ENCODE measurements around the gene GPR87. TPM values are rescaled to one million over a fixed set of nuclear protein-coding genes. Genes with fewer than 3 reads are reported as not detected.

GPR87 gene
- total and polyA plus RNA-seq, 3 donors from 2014 or later: not detected

DNA sequence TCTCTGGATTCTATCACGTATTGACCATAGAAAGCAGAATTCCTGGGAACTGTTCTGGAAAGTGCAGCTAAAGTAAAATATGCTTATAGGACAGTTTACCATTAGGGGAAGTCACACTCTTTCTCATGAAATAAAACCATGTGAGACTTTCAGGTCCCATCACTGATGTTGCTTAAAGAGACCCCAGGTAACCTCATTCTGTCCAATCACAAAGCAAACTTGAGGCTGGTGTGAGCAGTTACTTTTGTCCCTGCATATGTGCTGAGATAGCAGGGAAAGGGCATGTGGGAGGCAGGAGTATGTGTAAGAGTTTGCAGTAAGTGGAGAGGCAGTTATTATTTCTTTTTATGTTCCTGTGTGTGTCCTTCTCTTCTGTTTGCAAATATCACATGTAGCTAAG, 16.1 kb downstream of the GPR87 start:
- no peak overlapping the region for H3K4me3 ChIP-seq
- H3K27me3 ChIP-seq: no peaks in the 10 kb centered on the region
- H3K36me3 ChIP-seq (ENCODE audit: low read depth, missing control alignments): no peaks in the 10 kb centered on the region
- H3K9me3 ChIP-seq: no peaks in the 10 kb centered on the region
- WGBS, 2 donors: 81 to 95% methylated on average over 1 of the region's 1 CpG
- TF ChIP-seq POLR2A (IDR thresholded peaks at IDR 0.05): no peak
- TF ChIP-seq, protein P1, sequence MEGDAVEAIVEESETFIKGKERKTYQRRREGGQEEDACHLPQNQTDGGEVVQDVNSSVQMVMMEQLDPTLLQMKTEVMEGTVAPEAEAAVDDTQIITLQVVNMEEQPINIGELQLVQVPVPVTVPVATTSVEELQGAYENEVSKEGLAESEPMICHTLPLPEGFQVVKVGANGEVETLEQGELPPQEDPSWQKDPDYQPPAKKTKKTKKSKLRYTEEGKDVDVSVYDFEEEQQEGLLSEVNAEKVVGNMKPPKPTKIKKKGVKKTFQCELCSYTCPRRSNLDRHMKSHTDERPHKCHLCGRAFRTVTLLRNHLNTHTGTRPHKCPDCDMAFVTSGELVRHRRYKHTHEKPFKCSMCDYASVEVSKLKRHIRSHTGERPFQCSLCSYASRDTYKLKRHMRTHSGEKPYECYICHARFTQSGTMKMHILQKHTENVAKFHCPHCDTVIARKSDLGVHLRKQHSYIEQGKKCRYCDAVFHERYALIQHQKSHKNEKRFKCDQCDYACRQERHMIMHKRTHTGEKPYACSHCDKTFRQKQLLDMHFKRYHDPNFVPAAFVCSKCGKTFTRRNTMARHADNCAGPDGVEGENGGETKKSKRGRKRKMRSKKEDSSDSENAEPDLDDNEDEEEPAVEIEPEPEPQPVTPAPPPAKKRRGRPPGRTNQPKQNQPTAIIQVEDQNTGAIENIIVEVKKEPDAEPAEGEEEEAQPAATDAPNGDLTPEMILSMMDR (IDR thresholded peaks at IDR 0.05): no peak
- no peak for DNase-seq
- no peak overlapping the region for H3K27ac ChIP-seq
- no peaks in the 10 kb centered on the region for H3K4me1 ChIP-seq
- intact Hi-C loops (cut with DNase I; ENCODE audit: low total_unique reads): no loop called here

DNA sequence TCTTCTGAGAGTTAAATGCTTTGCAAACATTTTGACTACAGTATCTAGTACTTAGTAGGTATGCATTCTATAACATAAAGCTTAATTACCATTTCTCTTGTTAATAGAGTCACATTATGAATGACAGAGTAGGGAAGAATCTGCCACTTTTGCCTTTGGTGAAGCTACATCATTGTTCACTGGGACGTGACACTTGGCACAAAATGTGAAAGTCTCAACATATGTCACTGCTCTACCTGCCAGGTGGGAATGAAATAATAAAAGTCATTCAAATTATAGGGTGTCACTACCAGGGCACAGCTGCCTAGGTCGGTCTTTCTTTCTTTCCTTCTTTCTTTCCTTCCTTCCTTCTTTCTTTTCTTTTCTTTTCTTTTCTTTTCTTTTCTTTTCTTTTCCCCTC, 17.6 kb downstream of the GPR87 start:
- Histone ChIP-seq H3K4me3 (no peak overlapping the region), H3K36me3 (ENCODE audit: low read depth, missing control alignments) (no peaks in the 10 kb centered on the region), H3K9me3 (no peaks in the 10 kb centered on the region), H3K27ac (no peak overlapping the region), H3K27me3 (no peaks in the 10 kb centered on the region), H3K4me1 (no peaks in the 10 kb centered on the region)
- WGBS, 2 donors: 91 to 94% methylated on average over 2 of the region's 2 CpGs
- DNase-seq: no peak
- no peak for TF ChIP-seq POLR2A (IDR thresholded peaks at IDR 0.05)
- TF ChIP-seq, protein P1 (IDR thresholded peaks at IDR 0.05): no peak
- intact Hi-C loops (cut with DNase I; ENCODE audit: low total_unique reads): no loop called here

DNA sequence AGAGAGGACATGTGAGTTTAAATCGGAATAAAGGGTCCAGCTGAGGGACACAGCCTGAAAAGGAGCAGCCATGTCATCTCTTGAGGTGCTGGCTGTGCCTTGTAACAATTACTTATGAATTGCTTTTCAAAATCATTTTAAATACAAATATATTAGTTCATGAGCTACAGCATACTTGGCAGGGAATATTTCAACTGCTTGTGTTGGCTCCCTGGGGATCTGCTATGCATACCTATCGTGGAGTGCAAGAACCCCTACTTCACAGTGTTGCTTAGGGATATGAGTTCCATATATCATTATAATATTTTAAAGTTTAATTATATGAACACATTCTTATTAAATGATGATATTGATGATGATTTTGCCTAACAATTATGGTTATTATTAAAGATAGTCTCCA, 19.2 kb downstream of the GPR87 start:
- Histone ChIP-seq H3K9me3 (no peaks in the 10 kb centered on the region), H3K27me3 (no peaks in the 10 kb centered on the region), H3K36me3 (ENCODE audit: low read depth, missing control alignments) (no peaks in the 10 kb centered on the region), H3K4me3 (no peak overlapping the region), H3K4me1 (no peaks in the 10 kb centered on the region), H3K27ac (no peak overlapping the region)
- 75 to 94% methylated on average over 2 of the region's 2 CpGs for WGBS, 2 donors
- intact Hi-C loops (cut with DNase I; ENCODE audit: low total_unique reads): no loop called here
- TF ChIP-seq, protein P1 (IDR thresholded peaks at IDR 0.05): no peak
- TF ChIP-seq POLR2A (IDR thresholded peaks at IDR 0.05): no peak
- DNase-seq: no peak

DNA sequence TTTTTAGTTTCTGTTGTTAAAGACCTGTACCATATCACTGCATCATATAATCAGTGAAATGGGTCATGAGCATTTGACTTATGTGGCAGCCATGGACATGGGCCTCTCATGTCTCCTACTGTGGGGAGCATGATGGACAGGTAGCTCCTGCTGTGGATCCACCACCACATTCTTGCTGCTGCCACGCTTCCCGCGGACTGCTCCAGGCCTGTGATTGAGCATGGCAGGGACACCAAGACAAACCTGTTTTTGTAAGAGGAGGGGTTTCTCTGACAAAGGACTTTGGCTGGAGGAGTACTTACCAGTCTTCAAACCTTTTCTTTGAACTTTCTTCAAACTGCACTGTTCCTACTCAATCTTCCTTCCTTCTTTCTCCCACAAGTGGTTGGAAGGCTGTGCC, 20.4 kb downstream of the GPR87 start:
- Histone ChIP-seq H3K4me3 (no peak overlapping the region), H3K9me3 (no peaks in the 10 kb centered on the region), H3K4me1 (no peaks in the 10 kb centered on the region), H3K27me3 (no peaks in the 10 kb centered on the region), H3K27ac (no peak overlapping the region), H3K36me3 (ENCODE audit: low read depth, missing control alignments) (no peaks in the 10 kb centered on the region)
- TF ChIP-seq, protein P1 (IDR thresholded peaks at IDR 0.05): no peak
- no peak for DNase-seq
- WGBS, 2 donors: 92 to 94% methylated on average over 3 of the region's 3 CpGs
- intact Hi-C loops (cut with DNase I; ENCODE audit: low total_unique reads): no loop called here

DNA sequence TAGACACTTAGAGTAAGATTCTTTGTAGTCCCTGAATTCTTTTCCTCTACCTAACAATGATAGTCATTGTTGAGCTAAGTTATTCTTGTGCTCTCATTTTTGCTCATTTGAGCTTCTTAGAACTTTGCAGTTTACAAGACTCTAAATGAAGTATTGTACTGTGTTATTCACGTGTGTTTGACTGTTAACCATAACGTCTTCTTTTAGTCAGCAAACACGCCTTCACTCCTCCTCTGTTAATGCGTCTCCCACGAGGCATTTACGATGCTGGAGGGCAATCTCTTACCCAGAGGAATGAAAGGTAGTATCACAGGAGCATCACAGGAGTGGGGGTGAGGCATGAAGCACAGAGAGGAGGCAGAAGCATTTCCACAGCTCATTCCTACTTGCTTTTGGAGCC, 23.5 kb downstream of the GPR87 start:
- Histone ChIP-seq H3K27ac (no peak overlapping the region), H3K4me1 (no peaks in the 10 kb centered on the region), H3K9me3 (no peaks in the 10 kb centered on the region), H3K36me3 (ENCODE audit: low read depth, missing control alignments) (no peaks in the 10 kb centered on the region), H3K4me3 (no peak overlapping the region), H3K27me3 (no peaks in the 10 kb centered on the region)
- no peak for TF ChIP-seq POLR2A (IDR thresholded peaks at IDR 0.05)
- TF ChIP-seq, protein P1 (IDR thresholded peaks at IDR 0.05): no peak
- 63 to 64% methylated on average over 6 of the region's 6 CpGs for WGBS, 2 donors
- intact Hi-C loops (cut with DNase I; ENCODE audit: low total_unique reads): no loop called here
- no peak for DNase-seq

All from testis (tissue), 3 donors.